ENCODE data around the gene TTC21A. TPM values are rescaled to one million over a fixed set of nuclear protein-coding genes. Genes with fewer than 3 reads are reported as not detected.
A peak's percentile ranks its signal among the peaks of the same experiment; 100 is the strongest.

TTC21A gene
- total RNA-seq, 1 donor from 2014 or later: 3.1 TPM

DNA sequence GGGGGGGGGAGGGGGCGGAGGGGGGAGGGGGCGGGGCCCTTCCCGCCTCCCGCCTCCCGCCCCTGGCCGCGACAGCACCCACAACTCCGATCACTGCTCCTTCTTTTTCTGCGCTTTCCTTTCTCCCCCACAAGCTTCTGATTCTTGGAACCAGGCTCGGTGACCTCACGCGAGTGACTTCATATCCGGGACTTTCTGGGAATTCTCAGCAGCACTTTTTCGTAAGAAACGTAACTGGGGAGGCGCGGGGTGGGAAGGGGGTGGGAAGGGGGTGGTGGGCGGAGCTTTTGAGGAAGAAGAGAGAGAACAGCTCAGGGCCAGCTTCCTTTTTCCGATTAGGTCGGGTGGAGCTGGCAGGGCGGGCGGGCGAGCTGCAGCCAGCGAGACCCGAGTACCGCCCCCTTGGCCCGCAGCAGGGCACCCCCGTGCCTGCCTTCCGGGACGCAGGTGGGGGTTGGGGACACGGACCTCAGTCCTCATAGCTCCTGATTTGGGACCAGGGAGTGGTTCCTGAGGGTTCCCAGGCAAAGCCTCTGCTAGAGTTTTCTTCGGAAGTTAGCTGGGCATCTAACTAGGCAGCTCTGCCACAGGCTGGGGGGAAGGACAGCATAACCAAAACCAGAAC lies 70.3 kb downstream of the TTC21A start:
- peak; percentile 95 for DNase-seq (ENCODE audit: low spot score)

DNA sequence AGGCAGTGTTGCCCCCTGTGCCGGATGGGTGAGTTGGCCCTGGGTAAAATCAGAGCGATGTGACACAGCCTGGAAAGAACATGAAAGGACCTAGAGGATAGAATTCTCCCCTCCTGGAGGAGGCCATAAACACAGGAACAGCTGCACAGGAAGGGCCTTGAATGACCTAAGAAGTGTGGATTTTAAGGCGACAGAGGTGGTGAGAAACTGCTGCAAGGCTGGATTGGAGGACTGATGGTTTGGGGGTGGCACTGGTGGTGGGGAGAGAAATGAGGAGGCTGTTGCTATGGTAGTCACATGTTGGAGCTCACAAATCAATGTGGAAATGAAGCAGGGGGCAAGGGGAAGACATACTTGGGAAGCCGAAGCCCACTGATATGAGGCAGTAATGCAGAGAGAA lies 71.1 kb downstream of the TTC21A start:
- DNase-seq (ENCODE audit: low spot score): no peak

- DNase-seq (ENCODE audit: low spot score): no peak
Observed at GRCh38 chr3:39180183-39180545, 72.7 kb downstream of the TTC21A start.

- peak; percentile 96 for DNase-seq (ENCODE audit: low spot score)
Observed at GRCh38 chr3:39180546-39181346, 73.3 kb downstream of the TTC21A start.

GRCh38 chr3:39181408-39182335 lies 74.2 kb downstream of the TTC21A start:
- DNase-seq (ENCODE audit: low spot score): no peak

DNA sequence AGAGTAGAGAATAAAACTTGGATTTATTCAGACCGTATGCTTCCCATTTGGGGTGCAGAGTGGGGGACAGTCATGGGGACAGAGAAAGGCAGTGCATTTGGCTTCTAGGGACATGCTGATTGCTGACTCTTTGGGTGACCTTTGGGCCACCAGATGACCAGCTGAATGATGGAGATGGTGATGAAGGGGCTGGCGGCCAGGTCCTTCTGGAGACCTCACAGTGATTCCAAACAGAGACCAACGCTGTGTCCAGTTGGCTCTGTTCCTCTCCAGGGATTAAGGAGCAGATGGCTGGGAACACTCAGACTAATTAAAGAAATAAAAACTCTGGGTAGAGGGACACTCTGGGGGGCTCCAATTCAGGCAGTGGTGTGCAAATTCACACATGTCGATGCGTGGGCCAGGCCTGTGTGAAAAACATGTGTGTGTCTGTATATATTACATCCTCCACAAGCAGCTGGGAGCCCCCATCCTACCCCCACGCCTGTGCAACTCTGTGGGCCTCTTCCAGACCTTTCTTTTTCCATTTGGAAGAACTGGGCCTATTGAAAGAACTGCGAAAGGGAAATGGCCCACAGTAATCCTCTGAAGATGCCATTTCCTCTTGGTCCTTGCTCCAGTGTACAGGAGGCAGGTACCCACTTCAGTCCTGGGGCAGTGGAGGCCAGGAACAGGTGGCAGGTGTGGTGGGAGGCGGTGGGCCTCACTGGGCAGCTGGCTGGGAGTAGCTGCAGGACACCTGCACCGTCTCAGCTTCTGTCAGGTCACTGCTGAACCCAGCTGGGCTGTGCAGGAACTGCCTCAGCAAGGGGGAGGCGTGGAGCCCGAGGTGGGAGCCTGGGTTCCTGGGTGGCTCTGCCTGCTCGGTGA lies 76.0 kb downstream of the TTC21A start:
- no peak for DNase-seq (ENCODE audit: low spot score)

- DNase-seq (ENCODE audit: low spot score): no peak
Observed at GRCh38 chr3:39184081-39184967, 76.8 kb downstream of the TTC21A start.

GRCh38 chr3:39184968-39185285 lies 77.4 kb downstream of the TTC21A start:
- DNase-seq (ENCODE audit: low spot score): no peak

GRCh38 chr3:39185326-39185958 lies 78.0 kb downstream of the TTC21A start:
- no peak for DNase-seq (ENCODE audit: low spot score)

DNA sequence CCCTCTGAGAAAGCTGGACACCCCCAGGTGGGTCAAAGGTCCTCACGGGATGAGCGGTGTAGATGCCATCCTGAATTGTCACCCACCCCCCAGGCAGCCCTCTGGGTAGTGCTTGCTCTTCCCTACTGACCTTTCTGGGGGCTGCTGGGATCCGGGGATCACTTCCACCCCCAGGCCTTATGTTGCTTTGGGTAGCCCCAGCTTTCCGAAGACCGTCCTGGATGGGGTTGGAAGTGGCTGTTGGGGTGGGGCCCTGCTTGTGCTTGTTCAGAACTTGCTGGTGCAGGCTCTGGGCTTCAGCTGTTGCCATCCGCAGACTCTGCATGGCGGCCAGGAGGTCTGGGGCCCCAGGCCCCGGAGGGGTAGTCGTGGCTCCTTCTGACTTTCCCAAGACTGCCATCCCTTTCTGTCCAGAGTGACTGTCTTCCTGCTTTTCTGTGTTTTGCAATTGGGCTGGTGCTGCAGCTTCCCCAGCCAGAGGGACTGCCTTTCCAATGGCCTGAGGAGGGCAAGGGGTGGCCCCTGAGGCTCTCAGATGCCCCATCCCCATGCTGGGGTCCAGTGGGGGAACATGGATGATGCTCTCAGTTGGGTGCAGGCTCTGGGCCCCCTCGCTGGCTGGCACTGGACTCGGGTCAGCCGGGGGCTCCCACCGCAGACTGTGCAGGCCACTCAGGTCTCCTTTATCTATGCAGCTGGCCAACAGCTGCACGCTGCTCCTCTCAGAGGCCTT lies 78.6 kb downstream of the TTC21A start:
- no peak for DNase-seq (ENCODE audit: low spot score)

- no peak for DNase-seq (ENCODE audit: low spot score)
Observed at GRCh38 chr3:39186692-39187151, 79.2 kb downstream of the TTC21A start.

DNA sequence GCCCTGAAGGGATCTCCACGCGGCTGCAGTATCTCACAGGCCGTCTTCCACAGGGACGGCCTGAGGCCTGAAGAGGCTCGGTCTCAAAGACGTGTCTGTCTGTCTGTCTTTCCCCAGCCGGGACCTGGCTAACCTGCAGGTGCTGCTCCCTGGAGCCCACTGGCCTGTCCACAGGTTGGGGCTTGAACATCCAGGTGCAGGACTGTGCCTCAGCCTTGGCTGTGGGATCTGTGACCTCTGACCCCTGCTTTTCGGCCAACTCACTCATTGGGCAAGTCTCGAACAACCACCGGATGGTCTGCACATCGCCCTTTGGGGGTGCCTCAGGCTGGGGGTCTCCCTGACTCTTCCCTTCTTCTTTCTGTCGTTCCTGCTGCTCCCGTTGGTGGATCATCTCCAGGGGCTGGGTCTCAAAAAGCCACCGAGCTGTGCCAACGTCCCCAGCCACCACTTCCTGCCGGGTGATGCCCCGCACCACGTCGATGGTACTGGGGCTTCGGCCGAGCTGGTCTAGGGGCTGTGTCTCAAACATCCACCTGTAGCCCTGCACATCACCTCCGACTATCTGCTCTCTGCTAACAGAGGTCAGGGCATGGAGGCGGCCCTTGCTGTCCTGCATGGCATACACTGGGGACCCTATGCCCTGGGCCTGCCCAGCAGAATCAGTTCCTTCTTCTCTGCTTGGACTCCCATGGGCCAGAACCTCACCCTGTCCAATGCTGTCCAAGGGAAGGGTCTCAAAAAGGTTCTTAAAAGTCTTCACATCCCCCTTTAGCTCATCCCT lies 80.1 kb downstream of the TTC21A start:
- no peak for DNase-seq (ENCODE audit: low spot score)

Small RNA genes within 50 kb of the gene (microRNA-seq; reads per million reads assigned to microRNA genes)
- not detected for gene MIR6822 (ENCODE audit: borderline number of aligned reads)

Other genes starting within 250 kb of the TTC21A start
- gene SCN11A, start 55.7 kb upstream of the TTC21A start, total RNA-seq: 0.32 TPM
- 23.4 TPM for gene WDR48, start 55.7 kb upstream of the TTC21A start, total RNA-seq
- gene GORASP1, start 53 bp upstream of the TTC21A start, total RNA-seq: 58.7 TPM
- 130 TPM for gene CSRNP1, start 45.9 kb downstream of the TTC21A start, total RNA-seq
- gene XIRP1, start 84.9 kb downstream of the TTC21A start, total RNA-seq: 0.10 TPM
- gene CX3CR1, start 172.4 kb downstream of the TTC21A start, total RNA-seq: 0.42 TPM
- not detected for gene CCR8, start 222.0 kb downstream of the TTC21A start, total RNA-seq

All from mesenteric fat pad (tissue), 1 donor.